Stimulated activated naive B cell treated with anti-CD40 and anti-IgM and Interleukin-4, amounts not matched to agents 10 μg/mL and 1 μg/mL and 100 μg/mL, for 72 hours (primary cell): Measurements from ENCODE around the gene KRT7.
A peak's percentile ranks its signal among the peaks of the same experiment; 100 is the strongest.
"Not testable (repeated sequence)": the region's sequence is repeated elsewhere in the genome, so short reads cannot be mapped to it uniquely, and the experiment has no call there.

Experiments
- ATAC-seq, 2 donors: fragments of 150-1000 bp; cut with Tn5 transposase; replicated peaks; 2 replicates each; pipeline ENCODE4 v1.10.0; 2021; ENCODE audit warnings: moderate library complexity in 1 of 2
- DNase-seq: peaks from one replicate; pipeline ENCODE4 v3.0.0; 2021
- H3K27ac Mint-ChIP-seq: one replicate; pipeline ENCODE4 v1.8.0; 2022; ENCODE audit warnings: mild to moderate bottlenecking, mixed read lengths
- H3K27me3 Mint-ChIP-seq, 2 donors: one replicate each; pipeline ENCODE4 v1.8.0; 2022; ENCODE audit warnings: mixed read lengths in 2 of 2
- H3K36me3 Mint-ChIP-seq, 2 donors: one replicate each; pipeline ENCODE4 v1.8.0; 2022; ENCODE audit warnings: mixed read lengths in 2 of 2, mild to moderate bottlenecking in 1 of 2
- H3K4me1 Mint-ChIP-seq, 2 donors: one replicate each; pipeline ENCODE4 v1.8.0; 2022; ENCODE audit warnings: mixed read lengths in 2 of 2, mild to moderate bottlenecking in 1 of 2
- H3K4me3 Mint-ChIP-seq, 2 donors: one replicate each; pipeline ENCODE4 v1.8.0; 2022; ENCODE audit warnings: mild to moderate bottlenecking in 2 of 2, mixed read lengths in 2 of 2, moderate library complexity in 1 of 2
- H3K9me3 Mint-ChIP-seq, 2 donors: one replicate each; pipeline ENCODE4 v1.8.0; 2022; ENCODE audit warnings: mixed read lengths in 2 of 2, mild to moderate bottlenecking in 1 of 2

KRT7 gene

GRCh38 chr12:52236386-52237050, 3.5 kb downstream of the KRT7 start:
- no peaks in the 10 kb centered on the region for H3K36me3 Mint-ChIP-seq
- peaks cover 31 to 44% of the 10 kb centered on the region in 2 donors for H3K27me3 Mint-ChIP-seq
- no peaks in the 10 kb centered on the region for H3K4me1 Mint-ChIP-seq
- no peak for DNase-seq
- no peak overlapping the region for H3K27ac Mint-ChIP-seq
- ATAC-seq, result no peak
- H3K9me3 Mint-ChIP-seq, result no peaks in the 10 kb centered on the region
- H3K4me3 Mint-ChIP-seq, result no peak overlapping the region

GRCh38 chr12:52238207-52238840, 5.3 kb downstream of the KRT7 start:
- ATAC-seq, result no peak
- Mint-ChIP-seq H3K27ac (no peak overlapping the region), H3K9me3 (no peaks in the 10 kb centered on the region), H3K27me3 (peaks cover 26 to 38% of the 10 kb centered on the region in 2 donors), H3K4me3 (no peak overlapping the region), H3K36me3 (no peaks in the 10 kb centered on the region), H3K4me1 (peaks cover 1% of the 10 kb centered on the region in 2 donors)
- DNase-seq, result no peak

- Mint-ChIP-seq H3K4me3 (no peak overlapping the region), H3K4me1 (peaks cover 9% of the 10 kb centered on the region in 2 donors), H3K9me3 (no peaks in the 10 kb centered on the region), H3K27me3 (peaks cover 26 to 35% of the 10 kb centered on the region in 2 donors), H3K27ac (no peak overlapping the region), H3K36me3 (no peaks in the 10 kb centered on the region)
- no peak for DNase-seq
- ATAC-seq, result no peak
These were observed 6.0 kb downstream of the KRT7 start for GRCh38 chr12:52238916-52239646.

- ATAC-seq, result no peak
- Mint-ChIP-seq H3K36me3 (no peaks in the 10 kb centered on the region), H3K4me3 (no peak overlapping the region), H3K27ac (no peak overlapping the region), H3K27me3 (peaks cover 20 to 29% of the 10 kb centered on the region in 2 donors), H3K4me1 (peaks cover 15% of the 10 kb centered on the region in 2 donors), H3K9me3 (no peaks in the 10 kb centered on the region)
- no peak for DNase-seq
These were observed 6.7 kb downstream of the KRT7 start for GRCh38 chr12:52239767-52240166.

GRCh38 chr12:52240247-52240646, 7.2 kb downstream of the KRT7 start:
- H3K4me3 Mint-ChIP-seq, H3K9me3 Mint-ChIP-seq, ATAC-seq, H3K27ac Mint-ChIP-seq, DNase-seq, H3K36me3 Mint-ChIP-seq: not testable (repeated sequence)
- H3K27me3 Mint-ChIP-seq, result peaks cover 19 to 27% of the 10 kb centered on the region in 2 donors
- H3K4me1 Mint-ChIP-seq, result peaks cover 15 to 20% of the 10 kb centered on the region in 2 donors

GRCh38 chr12:52241205-52241842, 8.3 kb downstream of the KRT7 start:
- DNase-seq (no peak), ATAC-seq (no peak)
- Mint-ChIP-seq H3K4me3 (no peak overlapping the region), H3K36me3 (no peaks in the 10 kb centered on the region), H3K9me3 (no peaks in the 10 kb centered on the region), H3K27ac (no peak overlapping the region), H3K27me3 (peaks cover 20 to 21% of the 10 kb centered on the region in 2 donors), H3K4me1 (peaks cover 18 to 21% of the 10 kb centered on the region in 2 donors)

GRCh38 chr12:52242442-52243258, 9.6 kb downstream of the KRT7 start:
- H3K9me3 Mint-ChIP-seq, result no peaks in the 10 kb centered on the region
- DNase-seq (no peak), ATAC-seq (no peak)
- H3K27me3 Mint-ChIP-seq, result peaks cover 28% of the 10 kb centered on the region in 2 donors
- peak overlapping the region; percentile 28 for H3K27ac Mint-ChIP-seq
- peaks cover 21% of the 10 kb centered on the region in 2 donors for H3K4me1 Mint-ChIP-seq
- no peaks in the 10 kb centered on the region for H3K36me3 Mint-ChIP-seq
- H3K4me3 Mint-ChIP-seq, result no peak overlapping the region

GRCh38 chr12:52243259-52243855, 10.3 kb downstream of the KRT7 start:
- peak overlapping the region; percentile 97 for H3K27ac Mint-ChIP-seq
- no peak for DNase-seq

GRCh38 chr12:52243856-52244614, 11.0 kb downstream of the KRT7 start:
- peak overlapping the region; percentile 97 for H3K27ac Mint-ChIP-seq
- no peaks in the 10 kb centered on the region for H3K9me3 Mint-ChIP-seq
- peaks cover 40 to 42% of the 10 kb centered on the region in 2 donors for H3K27me3 Mint-ChIP-seq
- ATAC-seq (peak; percentile 98), DNase-seq (peak; percentile 78)
- peaks cover 21% of the 10 kb centered on the region in 2 donors for H3K4me1 Mint-ChIP-seq
- H3K4me3 Mint-ChIP-seq, result peak overlapping the region; percentile 72 to 82
- peaks cover 0 to 5% of the 10 kb centered on the region in 2 donors for H3K36me3 Mint-ChIP-seq

More at GRCh38 chr12:52243259-52243855, 10.3 kb downstream of the KRT7 start:
- Mint-ChIP-seq H3K4me1 (peaks cover 21% of the 10 kb centered on the region in 2 donors), H3K27me3 (peaks cover 35% of the 10 kb centered on the region in 2 donors), H3K9me3 (no peaks in the 10 kb centered on the region), H3K4me3 (peak overlapping the region; percentile 72 to 82), H3K36me3 (peaks cover 0 to 5% of the 10 kb centered on the region in 2 donors)
- ATAC-seq, result no peak

GRCh38 chr12:52244615-52244994, 11.6 kb downstream of the KRT7 start:
- Mint-ChIP-seq H3K4me3 (peak overlapping the region in 1 of 2 donors; percentile 82), H3K9me3 (no peaks in the 10 kb centered on the region), H3K27me3 (peaks cover 40 to 48% of the 10 kb centered on the region in 2 donors), H3K4me1 (peaks cover 22 to 23% of the 10 kb centered on the region in 2 donors), H3K36me3 (peaks cover 0 to 5% of the 10 kb centered on the region in 2 donors), H3K27ac (peak overlapping the region; percentile 97)
- ATAC-seq, result no peak
- DNase-seq, result no peak

- peaks cover 47 to 54% of the 10 kb centered on the region in 2 donors for H3K27me3 Mint-ChIP-seq
- H3K36me3 Mint-ChIP-seq, result peaks cover 0 to 5% of the 10 kb centered on the region in 2 donors
- no peak overlapping the region for H3K4me3 Mint-ChIP-seq
- H3K4me1 Mint-ChIP-seq, result peaks cover 28% of the 10 kb centered on the region in 2 donors
- H3K9me3 Mint-ChIP-seq, result no peaks in the 10 kb centered on the region
- ATAC-seq (no peak), DNase-seq (no peak)
- no peak overlapping the region for H3K27ac Mint-ChIP-seq
These were observed 12.4 kb downstream of the KRT7 start for GRCh38 chr12:52245259-52245961.

- DNase-seq (no peak), ATAC-seq (no peak)
- Mint-ChIP-seq H3K27me3 (peaks cover 53 to 57% of the 10 kb centered on the region in 2 donors), H3K27ac (peak overlapping the region; percentile 31), H3K4me3 (no peak overlapping the region), H3K36me3 (peaks cover 0 to 5% of the 10 kb centered on the region in 2 donors), H3K9me3 (no peaks in the 10 kb centered on the region), H3K4me1 (peaks cover 28% of the 10 kb centered on the region in 2 donors)
These were observed 13.0 kb downstream of the KRT7 start for GRCh38 chr12:52245962-52246569.
